Stimulated activated CD4-positive, alpha-beta T cell treated with anti-CD3 and anti-CD28 coated beads, Interleukin-2, amount 100 ng/mL, for 48 hours (primary cell): ENCODE measurements around the gene LYSMD4.
"Not testable (repeated sequence)": the region's sequence is repeated elsewhere in the genome, so short reads cannot be mapped to it uniquely, and the experiment has no call there.

Experiments
- DNase-seq, 2 donors: peaks; one replicate each; pipeline ENCODE4 v3.0.0-alpha.2; 2020

The LYSMD4 gene

GRCh38 chr15:99733268-99734039 is at the start of gene LYSMD4:
LYSMD4 (minus strand) TSS chr15:99733437; CDS start chr15:99731999, 1,438 bp downstream.
- DNase-seq: peak; percentile 98 to 99

GRCh38 chr15:99782029-99782428 is 48.8 kb upstream of the LYSMD4 start:
- DNase-seq: not testable (repeated sequence)

- DNase-seq: no peak
These were observed 43.9 kb upstream of the LYSMD4 start for GRCh38 chr15:99777144-99777543.

GRCh38 chr15:99764522-99764921 is 31.3 kb upstream of the LYSMD4 start:
- no peak for DNase-seq

GRCh38 chr15:99763827-99764226 is 30.6 kb upstream of the LYSMD4 start:
- DNase-seq: no peak

DNA sequence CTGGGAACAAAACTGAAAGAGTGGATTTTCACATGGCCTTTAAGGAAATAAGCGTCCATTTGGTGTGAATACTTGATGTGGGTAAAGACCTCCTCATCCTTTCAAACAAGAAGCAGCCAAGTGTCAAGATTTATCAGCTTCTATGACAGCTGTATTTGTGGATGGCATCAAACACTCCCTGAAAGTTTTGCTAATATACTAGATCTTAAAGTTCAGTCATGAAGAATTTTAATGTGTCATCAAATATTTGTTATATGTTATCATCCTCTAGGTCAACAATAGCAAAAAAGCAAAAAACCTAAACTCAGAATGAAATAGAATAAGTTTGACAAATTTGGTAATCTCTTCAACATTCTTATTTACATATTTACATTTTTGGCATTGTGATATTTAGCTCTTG is 29.1 kb upstream of the LYSMD4 start:
- no peak for DNase-seq

GRCh38 chr15:99755692-99756409 is 22.6 kb upstream of the LYSMD4 start:
- peak in 1 of 2 donors; percentile 12 for DNase-seq

DNA sequence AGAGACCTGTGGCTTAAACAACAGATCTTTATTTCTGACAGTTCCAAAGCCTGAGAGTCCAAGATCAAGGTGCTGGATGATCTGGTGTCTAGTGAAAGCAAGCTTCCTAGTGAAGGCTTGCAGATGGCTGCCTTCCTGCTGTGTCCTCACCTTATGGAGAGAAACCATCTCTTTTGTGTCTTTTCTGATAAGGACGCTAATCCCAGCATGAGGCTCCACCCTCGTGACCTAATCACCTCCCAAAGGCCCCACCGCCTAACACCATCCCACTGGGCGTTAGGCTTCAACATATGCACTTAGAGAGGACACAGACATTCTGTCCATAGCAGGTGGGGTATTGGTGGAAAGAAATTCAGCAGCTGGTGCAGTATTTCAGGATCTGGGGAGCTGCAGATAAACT is 19.8 kb upstream of the LYSMD4 start:
- no peak for DNase-seq

DNA sequence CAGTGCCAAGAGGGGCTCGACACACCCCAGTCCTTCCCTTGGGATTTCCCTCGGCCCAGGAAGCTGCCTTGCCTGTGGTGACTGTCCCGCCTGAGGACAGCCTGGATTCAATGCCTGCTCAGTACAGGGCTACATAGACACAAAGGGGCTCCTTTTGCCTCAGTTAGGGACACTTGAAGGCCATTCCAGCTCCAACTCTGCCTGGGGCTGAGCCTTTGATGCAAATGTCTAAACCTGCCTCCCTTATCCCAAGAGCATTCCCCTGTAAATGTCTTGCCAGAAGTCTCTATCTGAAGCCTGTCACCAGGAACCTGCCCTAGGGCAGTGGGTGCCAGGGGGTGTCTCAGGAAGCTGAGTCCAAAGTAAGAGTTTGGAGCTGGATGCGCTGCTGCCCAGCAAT is 19.3 kb upstream of the LYSMD4 start:
- DNase-seq: no peak

GRCh38 chr15:99750326-99750725 is 17.1 kb upstream of the LYSMD4 start:
- DNase-seq: not testable (repeated sequence)

- DNase-seq: no peak
These were observed 16.1 kb upstream of the LYSMD4 start for GRCh38 chr15:99749386-99749785.

DNA sequence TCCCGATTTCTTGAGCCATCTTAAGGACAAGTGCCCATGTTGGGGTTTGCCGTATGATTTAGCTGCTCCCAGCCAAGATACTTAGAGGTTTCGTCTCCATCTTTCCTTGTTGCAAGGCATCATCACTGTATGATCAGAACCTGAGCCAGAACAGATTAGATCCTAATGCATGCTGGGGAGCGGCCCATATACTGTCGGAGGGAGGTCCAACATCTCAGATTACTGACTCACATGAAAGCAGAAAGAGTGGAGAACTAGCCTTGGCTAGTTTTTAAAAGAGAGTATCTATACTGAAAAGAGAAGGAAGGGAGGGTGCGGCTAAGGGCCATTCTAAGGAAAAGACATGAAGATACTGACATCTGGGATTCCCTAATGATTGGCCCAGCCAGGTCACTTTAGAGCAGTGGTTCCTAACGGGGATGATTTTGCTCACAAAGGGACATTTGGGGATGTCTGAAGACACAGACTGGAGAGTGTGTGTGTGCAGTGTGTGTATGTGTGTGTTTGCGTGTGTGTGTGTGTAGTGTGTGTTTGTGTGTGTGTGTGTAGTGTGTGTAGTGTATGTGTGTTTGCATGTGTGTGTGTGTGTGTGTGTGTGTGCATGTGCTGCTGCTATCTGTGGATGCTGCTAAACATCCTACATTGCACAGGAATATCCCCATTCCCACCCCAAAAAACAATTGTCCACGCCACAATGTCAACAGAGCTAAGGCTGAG is 12.3 kb upstream of the LYSMD4 start:
- no peak for DNase-seq

DNA sequence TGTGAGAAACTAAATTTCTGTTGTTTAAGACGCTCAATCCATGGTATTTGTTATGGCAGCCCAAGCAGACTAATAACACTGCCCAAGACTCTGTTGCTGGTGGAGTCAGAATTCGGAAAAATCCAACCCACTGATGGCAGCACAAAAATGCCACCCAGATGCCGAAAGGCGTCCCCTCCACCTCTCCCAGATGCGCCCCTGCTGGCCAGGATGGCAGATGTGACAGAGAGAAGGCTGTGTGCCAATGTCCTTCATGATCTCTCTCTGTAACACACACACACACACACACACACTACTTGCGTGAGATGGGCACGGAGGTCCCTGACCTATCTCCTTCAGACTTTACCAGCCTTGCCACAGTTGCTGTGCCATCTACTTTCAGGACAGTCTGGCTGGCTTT is 10.9 kb upstream of the LYSMD4 start:
- DNase-seq: no peak

DNA sequence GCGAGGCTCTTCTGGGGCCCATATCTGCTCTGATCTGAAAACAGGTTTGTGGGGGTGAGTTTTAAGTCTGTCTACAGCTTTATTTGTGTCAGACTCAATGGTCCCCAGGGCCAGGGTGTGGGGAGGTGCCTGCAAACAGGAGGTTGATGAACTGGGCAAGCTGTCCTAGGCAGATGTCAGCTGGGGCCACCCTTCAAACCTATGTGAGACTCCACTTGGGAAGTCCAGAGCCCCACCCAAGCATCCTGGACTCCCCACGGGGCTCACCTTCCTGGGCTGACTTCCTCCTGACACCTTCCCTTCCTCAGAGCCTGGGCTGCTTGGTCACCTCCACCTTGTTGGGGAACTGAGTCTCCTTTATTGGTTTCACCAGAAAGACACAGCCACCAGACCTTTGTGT is 8.6 kb upstream of the LYSMD4 start:
- DNase-seq: no peak

- no peak for DNase-seq
These were observed 5.0 kb upstream of the LYSMD4 start for GRCh38 chr15:99738021-99738847.

GRCh38 chr15:99736702-99737101 is 3.5 kb upstream of the LYSMD4 start:
- DNase-seq: no peak

DNA sequence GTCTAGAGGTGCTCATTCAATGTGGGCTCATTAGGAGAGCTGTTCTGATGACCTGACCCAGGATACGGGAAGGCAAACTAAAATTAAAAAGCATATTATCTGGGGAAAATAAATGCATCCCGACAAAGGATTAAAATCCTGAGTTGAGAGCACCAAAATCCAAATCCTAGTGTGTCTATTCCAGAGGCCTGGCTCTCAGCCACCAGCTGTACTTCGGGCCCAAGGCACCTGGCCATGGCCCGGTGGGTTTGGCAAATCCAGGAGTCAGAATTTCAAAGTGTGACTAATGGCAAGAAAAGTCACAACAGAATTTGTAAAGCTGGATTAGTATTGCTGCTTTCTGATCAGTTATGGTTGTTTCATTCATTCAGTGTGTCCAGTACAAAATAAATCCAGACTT is 2.6 kb upstream of the LYSMD4 start:
- no peak for DNase-seq

DNA sequence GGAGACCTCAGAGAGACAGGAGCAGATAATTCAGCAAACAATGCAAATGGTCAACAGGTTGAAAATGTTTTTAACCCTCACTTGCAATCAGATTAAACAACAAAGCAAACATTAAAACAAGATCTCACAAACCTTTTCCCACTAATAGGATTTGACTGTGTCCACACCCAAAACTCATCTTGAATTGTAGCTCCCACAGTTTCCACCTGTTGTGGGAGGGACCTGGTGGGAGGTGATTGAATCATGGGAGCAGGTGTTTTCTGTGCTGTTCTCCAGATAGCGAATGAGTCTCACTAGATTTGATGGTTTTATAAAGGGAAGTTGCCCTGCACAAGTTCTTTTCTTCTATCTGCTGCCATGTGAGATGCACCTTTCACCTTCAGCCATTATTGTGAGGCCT is 1.3 kb upstream of the LYSMD4 start:
- DNase-seq: no peak

GRCh38 chr15:99734040-99734291 is 729 bp upstream of the LYSMD4 start:
- DNase-seq: not testable (repeated sequence)

DNA sequence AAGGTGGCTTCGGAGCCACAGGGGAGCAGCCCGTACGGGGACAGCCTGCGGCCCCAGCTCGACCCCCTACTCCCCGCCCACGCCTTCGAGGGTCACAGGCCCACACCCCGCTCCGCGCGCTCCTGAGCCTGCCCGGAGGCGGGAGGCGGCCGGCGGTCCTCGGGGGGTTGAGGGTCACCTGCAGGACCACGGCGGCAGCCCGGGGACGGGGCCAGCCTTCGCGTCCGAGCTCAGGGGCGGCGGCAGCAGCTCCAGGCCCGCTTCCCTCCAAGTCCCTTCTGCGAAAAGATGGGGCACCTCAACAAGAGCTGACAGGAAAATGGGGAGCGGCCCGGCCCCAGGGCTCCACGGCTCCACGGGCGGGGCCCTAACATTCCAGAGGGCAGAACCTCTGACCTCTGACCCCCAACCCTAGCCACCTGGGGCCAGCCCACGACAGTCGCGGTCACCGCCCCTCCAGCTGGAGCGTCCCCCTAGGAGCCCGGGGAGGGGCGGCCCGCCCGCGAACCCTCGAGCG is 428 bp downstream of the LYSMD4 start:
- DNase-seq: peak in 1 of 2 donors; percentile 11

DNA sequence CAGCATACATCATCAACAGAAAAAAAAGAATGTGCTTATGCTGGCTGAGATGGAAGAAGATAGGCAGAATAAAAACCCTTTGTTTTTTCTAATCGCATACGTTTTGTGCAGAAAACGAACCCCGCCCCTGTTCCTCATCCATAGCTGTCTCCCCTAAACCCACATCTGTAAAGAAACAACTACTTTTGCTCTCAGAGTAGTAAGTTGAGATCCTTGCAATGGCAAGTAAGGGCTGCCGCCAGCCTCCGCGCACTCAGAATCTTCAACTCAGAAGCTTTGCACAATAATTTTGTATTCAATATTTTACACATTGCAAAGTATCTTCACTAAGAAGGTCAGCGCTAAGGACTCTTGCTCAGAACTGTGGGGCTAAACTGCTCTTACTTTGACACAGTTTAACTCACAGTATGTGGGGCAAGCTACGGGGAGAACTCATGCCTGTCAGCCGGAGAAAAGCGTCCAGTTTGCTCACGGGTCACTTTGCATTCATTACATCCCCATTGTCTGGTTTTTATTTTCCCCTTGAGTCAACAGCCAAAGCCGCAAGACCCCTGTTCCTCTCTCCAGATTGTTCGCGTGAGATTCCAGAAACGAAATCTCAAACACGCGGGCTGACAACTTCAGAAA is 1.0 kb downstream of the LYSMD4 start:
- DNase-seq: no peak
